RPMI7951 (cell line): ENCODE data around the gene TRNAU1AP. TPM values are rescaled to one million over a fixed set of nuclear protein-coding genes. Genes with fewer than 3 reads are reported as not detected.

Experiments used
- DNase-seq: peaks from one replicate; pipeline ENCODE4 v3.0.0-alpha.2; 2012; ENCODE audit warnings: low read depth
- total RNA-seq: library from RNA; depleted of rRNA; stranded (reverse); fragments of >200 nt; shearing (Covaris generic); gene quantifications from 2 replicates; pipeline ENCODE4 v1.2.3, GENCODE V29; 2014; rRNA removed

Gene TRNAU1AP
- total RNA-seq, 1 experiment from 2014 or later: 49.5 TPM

DNA sequence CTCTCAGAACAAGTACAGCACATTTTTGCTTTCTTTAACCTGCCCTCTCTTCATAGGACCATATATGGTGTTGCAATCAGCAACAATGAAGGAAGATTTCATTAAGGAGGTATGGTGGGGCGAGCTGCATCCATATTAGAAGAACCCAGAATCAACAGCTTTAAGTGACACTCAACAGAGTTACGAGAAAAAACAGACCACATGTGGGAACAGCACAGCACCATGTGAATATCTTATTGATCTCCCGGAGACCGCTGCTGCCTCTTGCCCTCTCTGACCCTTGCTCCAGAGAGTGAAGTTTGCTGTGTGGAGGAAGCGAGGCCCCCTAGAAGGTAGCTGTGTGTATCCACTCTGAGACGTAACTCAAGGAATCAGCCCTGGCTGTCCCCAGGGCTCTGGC lies 52.1 kb downstream of the TRNAU1AP start:
- DNase-seq: no peak

- no peak for DNase-seq
Measured at GRCh38 chr1:28606771-28607170, 53.9 kb downstream of the TRNAU1AP start.

- DNase-seq: no peak
Measured at GRCh38 chr1:28613175-28613574, 60.3 kb downstream of the TRNAU1AP start.

Other genes starting within 250 kb of the TRNAU1AP start
- 19.2 and 19.8 TPM in 2 replicates for gene MED18, start 224.0 kb upstream of the TRNAU1AP start, total RNA-seq
- 9.2 and 16.9 TPM in 2 replicates for gene PHACTR4, start 183.3 kb upstream of the TRNAU1AP start, total RNA-seq
- gene RCC1, start 47.0 kb upstream of the TRNAU1AP start, total RNA-seq: 38.2 and 48.9 TPM in 2 replicates
- gene RAB42, start 39.2 kb downstream of the TRNAU1AP start, total RNA-seq: 0.96 and 1.9 TPM in 2 replicates
- 47.9 and 58.5 TPM in 2 replicates for gene TAF12, start 90.0 kb downstream of the TRNAU1AP start, total RNA-seq
- not detected in 2 replicates for gene RNU11, start 95.5 kb downstream of the TRNAU1AP start, total RNA-seq
- 4.9 and 8.2 TPM in 2 replicates for gene GMEB1, start 115.7 kb downstream of the TRNAU1AP start, total RNA-seq
- gene YTHDF2, start 183.9 kb downstream of the TRNAU1AP start, total RNA-seq: 46.0 and 50.2 TPM in 2 replicates